HG03575 (cell line): ENCODE data around the gene FLOT2.
A peak's percentile ranks its signal among the peaks of the same experiment; 100 is the strongest.
"Not testable (repeated sequence)": the region's sequence is repeated elsewhere in the genome, so short reads cannot be mapped to it uniquely, and the experiment has no call there.

Experiments
- ATAC-seq: cut with Tn5 transposase; IDR thresholded peaks from one replicate; pipeline ENCODE4 v1.9.1; 2021; ENCODE audit not compliant: unreplicated experiment, insufficient number of reproducible peaks, low FRiP score; ENCODE audit errors: extremely low read depth

The FLOT2 gene

DNA sequence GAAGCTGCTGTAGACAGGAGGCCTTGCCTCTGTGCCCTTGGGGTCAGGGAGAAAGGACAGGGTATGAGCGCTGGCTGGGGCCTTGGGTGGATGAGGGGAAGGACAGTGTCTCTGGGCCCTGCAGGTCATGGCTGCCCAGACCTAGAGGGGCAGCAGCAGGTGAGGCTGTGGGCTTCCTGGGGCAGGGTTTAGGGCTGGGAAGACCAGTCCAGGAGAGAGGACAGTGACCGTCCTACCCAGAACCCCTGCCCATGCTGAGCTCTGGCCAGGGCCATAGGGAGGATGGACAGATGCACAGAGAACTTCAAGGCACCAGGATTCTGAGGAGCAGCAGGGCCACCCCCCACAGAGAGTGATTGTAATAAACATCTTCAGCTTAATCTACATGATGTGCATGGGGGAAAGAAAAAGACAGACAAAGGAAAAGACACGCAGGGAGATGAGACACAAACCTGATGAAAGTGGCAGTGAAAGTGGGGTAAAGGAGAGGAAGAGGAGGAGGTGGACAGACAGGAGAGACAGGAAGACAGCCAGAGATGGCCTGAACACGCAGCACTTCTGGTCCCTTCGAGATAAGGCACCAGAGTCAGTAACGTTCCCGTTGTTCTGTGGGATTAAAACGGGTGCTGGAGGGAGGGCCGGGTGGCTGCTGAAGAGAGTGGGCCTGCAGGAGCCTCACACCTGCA is 17.5 kb downstream of the FLOT2 start:
- ATAC-seq: no peak

DNA sequence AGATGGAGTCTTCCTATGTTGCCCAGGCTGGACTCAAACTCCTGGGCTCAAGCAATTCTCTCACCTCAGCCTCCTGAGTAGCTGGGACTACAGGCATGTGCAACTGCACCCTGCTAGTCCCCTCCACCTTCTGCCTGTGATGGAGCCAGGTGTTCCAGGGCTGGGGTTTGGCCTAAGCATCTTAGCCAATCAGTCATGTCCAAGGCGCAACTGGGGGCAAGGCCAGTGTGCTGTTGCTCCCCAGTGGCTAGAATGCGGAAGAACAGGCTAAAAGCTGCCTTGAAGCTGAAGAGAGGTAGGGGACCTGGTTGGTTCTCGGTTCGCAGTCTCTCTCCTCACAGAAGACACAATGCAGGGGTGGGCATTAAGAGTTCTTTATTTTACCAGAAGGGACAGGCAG is 18.6 kb downstream of the FLOT2 start:
- ATAC-seq: no peak

- no peak for ATAC-seq
These were observed 19.2 kb downstream of the FLOT2 start for GRCh38 chr17:28878158-28878910.

- not testable (repeated sequence) for ATAC-seq
These were observed 20.3 kb downstream of the FLOT2 start for GRCh38 chr17:28877150-28877711.

DNA sequence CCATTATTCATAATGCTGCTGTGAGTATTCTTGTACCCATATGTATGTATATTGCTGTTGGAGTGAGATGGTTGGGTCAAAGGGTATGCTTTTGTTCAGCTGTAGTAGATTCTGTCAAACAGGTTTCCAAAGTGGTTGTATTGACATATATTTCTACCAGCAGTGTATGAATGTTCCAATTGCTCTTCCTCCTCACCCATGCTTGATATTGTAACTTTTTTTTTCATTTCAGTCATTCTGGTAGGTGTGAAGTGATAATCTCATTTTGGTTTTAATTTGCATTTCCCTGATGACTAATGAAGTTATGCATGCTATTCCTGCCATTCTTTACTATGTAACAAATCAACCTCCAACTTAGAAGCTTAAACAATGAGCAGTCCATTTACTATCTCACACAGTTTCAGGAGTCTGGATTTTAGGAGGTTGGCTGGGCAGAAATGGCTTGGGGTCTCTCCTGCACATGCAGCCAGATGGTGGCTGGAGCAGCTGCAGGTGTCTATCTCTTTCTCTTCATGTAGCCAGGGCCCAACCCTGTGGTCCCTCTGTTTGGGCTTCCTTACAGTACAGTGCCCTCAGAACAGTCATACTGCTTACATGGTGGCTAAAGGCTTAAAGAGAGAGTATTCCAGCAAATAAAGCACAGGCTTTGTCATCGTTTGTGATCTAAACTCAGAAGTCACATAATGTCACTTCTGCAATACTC is 21.5 kb downstream of the FLOT2 start:
- ATAC-seq: no peak

GRCh38 chr17:28874750-28875149 is 22.8 kb downstream of the FLOT2 start:
- no peak for ATAC-seq

DNA sequence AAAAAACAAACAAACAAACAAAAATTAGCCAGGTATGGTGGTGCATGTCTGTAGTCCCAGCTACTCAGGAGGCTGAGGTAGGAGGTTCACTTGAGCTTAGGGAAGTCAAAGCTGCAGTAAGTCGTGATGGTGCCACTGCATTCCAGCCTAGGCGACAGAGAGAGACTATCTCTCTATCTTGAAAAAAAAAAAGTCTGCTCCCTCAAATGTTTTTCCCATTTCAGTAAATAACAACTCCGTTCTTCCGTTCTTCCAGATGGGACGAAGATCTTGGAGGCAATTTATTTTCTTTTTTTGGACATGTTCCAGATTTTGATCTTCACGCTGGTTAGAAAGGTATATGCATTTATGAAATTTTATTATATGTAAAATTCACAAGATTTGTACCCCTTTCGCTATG is 23.7 kb downstream of the FLOT2 start:
- ATAC-seq: no peak

- peak; percentile 77 for ATAC-seq
These were observed 26.4 kb downstream of the FLOT2 start for GRCh38 chr17:28871056-28871579.

GRCh38 chr17:28867276-28867675 is 30.3 kb downstream of the FLOT2 start:
- ATAC-seq: no peak

DNA sequence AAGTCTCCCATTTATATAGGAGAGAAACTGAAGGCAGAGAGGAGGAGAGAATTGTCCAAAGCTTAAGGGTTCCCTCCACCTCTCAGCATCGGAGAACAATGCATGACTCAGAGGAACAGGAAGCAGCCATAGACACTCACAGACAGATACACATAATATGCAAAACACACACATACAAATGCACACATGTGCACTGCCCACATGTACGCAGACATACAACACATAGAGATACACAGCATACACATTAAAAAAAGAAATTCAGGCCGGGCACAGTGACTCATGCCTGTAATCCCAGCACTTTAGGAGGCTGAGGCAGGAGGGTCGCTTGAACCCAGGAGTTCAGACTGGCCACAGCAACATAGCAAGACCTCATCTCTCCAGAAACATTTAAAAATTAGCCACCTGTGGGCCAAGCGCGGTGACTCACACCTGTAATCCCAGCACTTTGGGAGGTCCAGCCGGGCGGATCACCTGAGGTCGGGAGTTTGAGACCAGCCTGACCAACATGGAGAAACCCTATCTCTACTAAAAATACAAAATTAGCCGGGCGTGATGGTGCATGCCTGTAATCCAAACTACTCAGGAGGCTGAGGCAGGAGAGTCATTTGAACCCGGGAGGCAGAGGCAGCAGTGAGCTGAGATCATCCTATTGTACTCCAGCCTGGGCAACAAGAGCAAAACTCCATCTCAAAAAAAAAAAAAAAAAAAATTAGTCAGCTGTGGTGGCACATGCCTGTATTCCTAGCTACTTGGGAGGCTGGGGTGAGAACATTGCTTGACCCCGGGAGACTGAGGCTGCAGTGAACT is 31.4 kb downstream of the FLOT2 start:
- ATAC-seq: no peak

GRCh38 chr17:28864991-28865849 is 32.3 kb downstream of the FLOT2 start:
- no peak for ATAC-seq

DNA sequence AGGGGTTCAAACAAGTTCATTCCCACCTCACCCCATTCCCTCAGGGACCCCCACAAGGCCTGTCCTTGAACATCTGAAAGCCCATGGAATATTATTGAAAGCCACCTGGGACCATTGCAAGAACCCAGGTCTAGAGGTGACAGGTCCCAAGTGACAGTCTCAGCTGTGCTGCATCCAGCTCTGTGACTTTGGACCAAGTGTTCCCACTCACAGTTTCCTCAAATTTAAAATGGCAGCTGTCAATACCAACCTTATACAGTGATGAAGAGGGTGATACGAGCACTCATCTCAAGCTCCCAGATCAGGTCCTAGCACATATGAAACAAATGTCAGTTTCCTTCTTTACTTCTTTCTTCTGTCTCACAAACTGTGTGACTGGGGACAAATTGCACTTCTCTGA is 33.6 kb downstream of the FLOT2 start:
- ATAC-seq: no peak

DNA sequence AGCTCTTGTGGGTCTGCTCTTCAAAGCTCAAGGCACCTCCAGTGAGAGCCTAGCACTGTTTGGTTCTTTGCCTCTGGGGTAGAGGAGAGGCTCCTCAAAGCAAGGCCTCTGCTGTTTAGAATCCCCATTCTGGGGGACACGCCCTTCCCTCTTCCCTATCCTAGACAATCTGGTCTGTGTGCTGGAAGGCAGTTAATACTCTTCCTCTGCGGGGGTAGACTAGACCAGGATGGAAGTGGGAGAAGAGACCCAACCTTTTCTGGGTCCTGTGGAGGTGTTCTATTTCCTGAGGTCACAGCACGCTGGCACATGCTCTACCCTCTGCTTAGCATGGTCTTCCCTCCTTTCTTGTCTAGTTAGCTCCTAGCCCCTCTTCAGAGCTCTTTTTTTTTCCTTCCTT is 35.0 kb downstream of the FLOT2 start:
- no peak for ATAC-seq

DNA sequence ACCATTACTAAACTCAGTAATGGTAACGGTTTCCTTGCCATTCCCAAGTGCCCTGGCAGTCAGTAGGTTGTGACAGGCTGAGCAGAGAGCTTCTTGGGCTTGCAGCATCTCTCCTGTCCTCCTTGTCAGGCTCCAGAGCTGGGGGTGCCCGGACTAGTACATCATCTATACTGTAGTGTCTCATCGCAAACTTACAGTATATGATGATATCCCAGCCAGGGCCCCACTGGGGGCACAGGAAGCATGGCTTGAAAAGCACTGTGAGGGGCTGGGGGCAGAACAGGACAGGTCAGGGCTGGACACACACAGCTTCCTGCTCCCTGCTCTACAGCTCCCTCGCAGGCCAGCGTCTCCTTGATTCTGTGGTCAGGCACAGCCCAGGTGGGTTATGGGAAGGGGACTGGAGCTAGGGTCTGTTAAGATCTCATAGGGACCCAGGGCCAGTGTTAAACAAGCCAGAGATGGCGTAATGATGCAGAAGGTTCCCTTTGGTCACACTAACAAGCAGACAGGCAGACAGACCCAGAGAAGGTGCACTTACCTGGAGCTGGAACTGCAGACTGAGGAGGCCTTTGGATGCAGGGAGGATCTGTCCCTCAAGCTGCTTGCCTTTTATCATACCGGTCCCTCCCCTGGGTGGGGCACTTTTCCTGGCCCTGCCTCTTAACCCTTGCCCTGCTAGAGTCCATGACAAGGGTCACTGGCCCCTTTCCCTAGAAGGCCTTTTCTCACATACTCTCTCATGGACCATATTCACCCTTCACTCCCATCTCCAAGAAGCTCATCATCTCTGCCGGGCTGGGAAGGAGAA is 35.9 kb downstream of the FLOT2 start:
- no peak for ATAC-seq

DNA sequence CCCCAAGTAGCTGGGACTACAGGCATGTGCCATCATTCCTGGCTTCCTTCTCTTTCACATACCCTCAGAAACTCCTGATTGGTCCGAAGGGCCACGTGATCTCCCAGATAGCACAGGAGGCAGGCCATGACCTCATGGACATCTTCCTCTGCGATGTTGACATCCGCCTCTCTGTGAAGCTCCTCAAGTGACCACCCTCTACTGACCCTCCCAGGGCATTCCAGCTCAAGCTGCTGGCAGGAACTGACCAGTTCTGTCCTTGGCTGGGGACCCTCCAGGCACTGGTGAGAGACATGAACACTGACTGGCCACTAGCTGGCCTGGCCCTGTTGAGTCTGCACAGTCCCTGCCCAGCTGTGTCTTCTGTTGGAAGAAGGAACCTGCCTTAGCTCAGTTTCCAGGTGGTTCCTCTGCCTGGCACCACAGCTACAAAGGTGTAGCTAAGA is 37.1 kb downstream of the FLOT2 start:
- ATAC-seq: no peak

DNA sequence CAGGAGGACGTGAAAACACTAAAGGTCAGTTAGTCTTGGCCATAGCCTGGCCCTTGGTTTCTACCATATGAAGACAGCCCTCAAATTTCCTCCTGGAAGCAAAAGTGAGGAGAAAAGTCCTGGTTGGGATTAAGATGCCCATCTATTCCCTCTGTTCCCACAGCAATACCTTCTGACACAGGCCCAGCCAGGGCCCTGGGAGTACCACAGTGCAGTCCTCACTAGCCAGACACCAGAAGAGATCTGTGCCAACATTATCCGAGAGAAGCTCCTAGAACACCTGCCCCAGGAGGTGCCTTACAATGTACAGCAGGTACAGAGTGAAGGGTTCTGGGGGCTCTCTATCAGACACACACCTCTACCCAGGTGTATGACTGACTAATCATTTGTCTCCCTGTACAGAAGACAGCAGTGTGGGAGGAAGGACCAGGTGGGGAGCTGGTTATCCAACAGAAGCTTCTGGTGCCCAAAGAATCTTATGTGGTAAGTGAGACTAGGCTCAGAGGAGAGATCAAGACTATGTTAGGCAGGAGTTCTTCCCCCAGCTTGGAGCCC is 38.7 kb downstream of the FLOT2 start:
- no peak for ATAC-seq
